GM19468 (cell line): ENCODE data around the gene CNTNAP2.
"Not testable (repeated sequence)": the region's sequence is repeated elsewhere in the genome, so short reads cannot be mapped to it uniquely, and the experiment has no call there.

Experiments
- ATAC-seq: cut with Tn5 transposase; IDR thresholded peaks from one replicate; pipeline ENCODE4 v1.9.1; 2021; ENCODE audit warnings: mild to moderate bottlenecking, moderate library complexity, moderate number of reproducible peaks; ENCODE audit not compliant: unreplicated experiment; ENCODE audit errors: extremely low read depth

The CNTNAP2 gene

DNA sequence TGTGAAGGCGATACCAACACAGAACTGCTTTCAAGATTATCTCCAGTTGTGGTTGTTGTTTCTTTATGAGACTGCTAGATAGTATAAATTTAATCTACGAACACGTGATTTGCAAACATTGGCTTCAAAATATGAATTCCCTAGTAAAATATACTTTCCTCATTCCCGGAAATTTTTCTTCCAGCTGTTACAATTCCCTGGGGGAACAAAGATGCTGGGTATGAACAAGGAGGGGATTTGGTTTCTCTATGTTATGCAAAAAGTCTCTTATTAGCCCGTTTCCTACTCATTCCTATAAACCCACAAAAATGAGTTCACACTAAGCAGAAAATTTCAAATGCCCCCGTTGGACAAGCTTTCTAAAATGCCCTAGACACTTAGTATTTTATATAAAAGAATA, 928.3 kb downstream of the CNTNAP2 start:
- ATAC-seq: no peak

DNA sequence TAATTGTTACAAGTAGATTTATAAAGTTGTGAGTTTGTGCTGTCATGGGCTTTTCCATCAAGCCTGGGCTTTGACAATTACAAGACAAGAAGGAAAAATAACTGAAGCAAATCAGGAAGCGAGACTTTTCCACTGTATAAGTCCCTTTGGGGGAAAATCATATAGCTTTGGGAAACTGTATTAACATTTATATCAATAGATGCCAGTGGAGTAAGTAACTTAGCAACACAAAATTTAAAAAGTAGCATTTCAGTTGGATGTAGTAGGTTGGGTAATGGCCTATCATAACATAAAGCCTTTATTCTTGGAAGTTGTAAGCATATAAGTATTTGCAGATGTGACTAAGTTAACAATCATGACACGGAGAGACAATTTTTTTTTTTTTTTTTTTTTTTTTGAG, 931.1 kb downstream of the CNTNAP2 start:
- ATAC-seq: no peak

DNA sequence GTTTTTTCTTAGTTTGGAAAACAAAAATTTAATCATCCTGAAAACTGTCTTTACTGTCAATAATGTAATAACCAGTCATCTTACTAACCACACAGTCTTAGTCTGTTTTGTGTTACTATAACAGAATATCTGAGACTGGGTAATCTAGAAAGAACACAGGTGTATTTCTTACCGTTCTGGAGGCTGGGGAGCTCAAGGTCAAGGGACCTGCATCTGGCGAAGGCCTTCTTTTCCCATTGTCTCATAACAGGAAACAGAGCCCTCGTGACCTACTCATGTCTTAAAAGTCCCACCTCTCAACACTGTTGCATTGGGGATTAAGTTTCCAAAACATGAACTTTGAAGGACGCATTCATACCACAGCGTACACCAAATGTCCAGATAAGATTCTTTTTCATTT, 932.3 kb downstream of the CNTNAP2 start:
- no peak for ATAC-seq

DNA sequence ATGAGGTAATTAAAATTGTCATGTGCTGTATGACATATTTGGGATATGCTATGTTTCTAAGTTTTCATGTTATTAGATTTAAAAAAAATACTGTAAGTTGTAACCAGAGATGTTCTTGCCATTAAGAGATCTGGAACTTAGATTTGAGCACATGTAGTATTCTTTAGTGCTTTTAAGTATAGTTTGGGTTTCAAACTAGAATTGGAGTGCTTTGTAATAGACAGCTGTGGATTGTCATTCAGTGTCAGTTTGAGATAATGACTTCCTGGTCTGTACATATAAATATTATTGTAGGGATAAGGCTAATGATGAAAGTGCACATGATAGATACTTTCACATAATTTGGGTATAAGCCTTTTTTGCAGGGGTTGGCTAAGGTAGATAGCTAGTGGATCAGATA, 936.2 kb downstream of the CNTNAP2 start:
- ATAC-seq: no peak

DNA sequence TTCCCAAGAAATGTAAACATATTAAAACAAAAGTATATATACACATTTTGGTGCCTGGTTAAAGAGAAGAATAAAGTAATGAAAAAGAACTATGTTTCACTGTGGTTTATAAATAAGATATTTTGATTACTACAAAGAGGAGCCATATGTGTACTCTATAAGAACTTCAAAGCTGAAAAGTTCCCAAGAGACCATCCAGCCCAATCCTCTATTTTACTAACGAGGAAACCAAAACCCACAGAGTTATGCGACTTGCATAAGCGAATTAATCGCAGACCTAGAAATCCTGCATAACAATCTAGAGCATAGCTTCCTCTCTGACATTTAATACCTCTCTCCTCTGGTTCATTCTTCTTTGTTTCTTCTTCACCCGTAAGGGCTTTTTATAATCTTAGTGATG, 937.1 kb downstream of the CNTNAP2 start:
- no peak for ATAC-seq

DNA sequence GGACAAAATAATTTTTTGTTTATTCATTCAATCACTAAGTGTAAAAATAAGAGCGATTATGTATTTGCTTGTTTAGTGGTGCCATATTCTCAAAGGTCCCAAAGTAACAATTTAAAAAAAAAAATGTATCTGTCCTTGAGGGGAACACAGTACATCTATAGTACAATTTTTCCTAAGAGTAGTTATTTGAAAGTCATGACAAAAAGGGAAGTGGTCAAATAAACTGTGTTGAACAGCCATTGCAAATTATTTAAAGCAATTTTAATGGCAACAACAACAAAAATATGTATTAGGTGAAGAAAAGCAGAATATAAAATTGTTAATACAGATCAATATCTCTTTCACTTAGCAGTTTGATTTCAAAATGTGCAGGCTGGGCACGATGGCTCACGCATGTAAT, 943.5 kb downstream of the CNTNAP2 start:
- no peak for ATAC-seq

DNA sequence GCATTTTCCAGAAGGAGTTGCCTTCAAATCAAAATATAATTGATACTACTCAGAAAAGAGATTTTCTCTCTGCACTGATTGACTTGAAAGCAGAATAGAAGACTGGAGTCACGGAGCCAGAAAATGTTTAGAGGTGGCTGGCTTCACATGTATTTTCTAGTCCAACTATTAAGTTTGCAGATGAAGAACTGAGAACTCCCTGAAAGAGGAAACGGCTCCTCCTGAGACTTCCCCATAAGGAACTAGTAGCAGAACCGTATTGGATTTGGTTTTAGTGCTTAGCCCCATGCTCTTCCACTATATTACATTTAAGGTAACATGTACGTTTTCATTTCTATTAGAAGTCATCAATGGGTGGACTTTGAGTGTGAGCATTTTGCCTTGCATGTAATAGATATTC, 946.3 kb downstream of the CNTNAP2 start:
- no peak for ATAC-seq

DNA sequence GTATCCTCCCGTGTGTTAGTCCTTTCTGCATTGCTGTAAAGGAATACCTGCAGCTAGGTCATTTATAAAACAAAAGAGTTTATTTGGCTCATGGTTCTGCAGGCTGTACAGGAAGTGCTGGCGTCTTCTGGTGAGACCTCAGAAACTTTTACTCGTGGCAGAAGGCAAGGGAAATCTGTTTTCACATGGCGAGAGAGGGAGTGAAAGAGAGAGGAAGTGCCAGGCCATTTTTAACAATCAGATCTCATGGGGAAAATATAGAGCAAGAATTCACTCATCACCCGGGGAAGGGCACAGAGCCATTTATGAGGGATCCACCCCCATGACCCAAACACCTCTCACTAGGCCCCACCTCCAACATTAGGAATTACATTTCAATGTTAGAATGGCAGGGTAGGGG, 952.2 kb downstream of the CNTNAP2 start:
- no peak for ATAC-seq

DNA sequence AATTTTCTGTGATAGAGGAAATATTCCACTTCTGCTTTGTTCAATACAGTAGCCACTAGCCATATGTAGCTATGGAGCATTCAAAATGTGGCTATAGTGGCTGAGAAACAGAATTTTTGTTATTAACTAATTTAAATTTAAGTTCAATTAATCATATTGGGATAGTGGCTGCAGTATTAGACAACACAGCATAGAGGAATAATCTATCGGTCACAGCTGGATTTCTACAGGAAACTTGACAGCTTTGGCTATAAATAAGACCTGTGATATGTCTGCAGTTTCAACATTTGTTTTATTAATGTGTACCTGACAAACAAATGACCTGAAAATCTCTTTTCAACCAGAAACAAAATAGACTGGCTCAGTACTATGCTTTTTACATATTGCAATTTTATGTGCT, 953.2 kb downstream of the CNTNAP2 start:
- no peak for ATAC-seq

DNA sequence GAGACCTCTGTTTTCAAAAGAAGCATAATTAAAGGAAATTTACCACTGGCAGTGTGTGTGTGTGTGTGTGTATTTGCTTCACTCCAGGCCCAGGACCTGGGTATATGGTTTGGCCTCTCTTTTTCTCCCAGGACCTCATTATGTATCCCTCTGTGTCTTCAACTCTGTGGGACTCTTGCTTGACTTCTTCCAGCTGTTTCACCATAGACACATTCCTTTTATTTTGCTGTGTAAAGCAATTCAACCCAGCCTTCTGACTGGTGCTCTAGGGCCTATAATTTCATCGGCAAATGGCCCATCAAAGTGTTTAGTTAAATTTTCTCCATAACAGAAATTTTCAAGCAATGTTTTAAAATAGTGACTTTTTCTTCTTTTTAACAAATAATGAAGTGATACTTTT, 954.3 kb downstream of the CNTNAP2 start:
- no peak for ATAC-seq

DNA sequence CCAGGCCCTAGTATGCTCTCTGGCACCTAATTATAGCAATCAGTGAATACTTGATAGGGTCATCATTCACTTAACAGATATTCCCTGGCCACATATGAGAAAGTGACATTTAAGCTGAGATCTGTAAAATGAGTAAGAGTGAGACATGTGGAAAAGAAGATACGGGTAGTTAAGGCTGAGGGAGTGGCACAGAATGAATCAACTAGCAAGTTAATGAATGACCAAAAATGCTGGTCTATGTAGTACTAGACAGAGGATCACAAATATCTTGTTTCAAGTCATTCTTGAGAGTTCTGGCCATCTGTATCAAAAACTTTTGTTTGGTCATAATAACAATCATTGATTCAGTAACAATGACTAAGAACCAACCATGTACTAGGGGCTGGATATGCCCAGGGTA, 954.9 kb downstream of the CNTNAP2 start:
- ATAC-seq: no peak

DNA sequence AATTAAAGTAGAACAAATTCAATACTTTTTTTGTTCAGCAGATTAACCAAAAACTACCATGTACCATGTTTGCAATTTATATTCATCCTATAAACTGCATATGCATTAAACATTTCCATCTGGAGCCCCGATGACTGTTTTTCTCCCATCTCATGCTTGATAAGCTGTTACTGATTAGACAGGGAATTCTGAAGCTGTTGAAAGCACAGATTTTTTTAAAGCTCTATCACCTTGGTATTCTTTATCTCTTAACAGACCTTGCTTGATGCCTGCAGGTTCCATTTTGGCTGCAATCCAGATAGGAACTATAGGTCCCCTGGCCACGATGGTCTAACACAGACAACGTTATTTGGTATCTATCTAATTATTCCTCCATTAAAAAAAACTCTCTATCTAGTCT, 961.7 kb downstream of the CNTNAP2 start:
- no peak for ATAC-seq

DNA sequence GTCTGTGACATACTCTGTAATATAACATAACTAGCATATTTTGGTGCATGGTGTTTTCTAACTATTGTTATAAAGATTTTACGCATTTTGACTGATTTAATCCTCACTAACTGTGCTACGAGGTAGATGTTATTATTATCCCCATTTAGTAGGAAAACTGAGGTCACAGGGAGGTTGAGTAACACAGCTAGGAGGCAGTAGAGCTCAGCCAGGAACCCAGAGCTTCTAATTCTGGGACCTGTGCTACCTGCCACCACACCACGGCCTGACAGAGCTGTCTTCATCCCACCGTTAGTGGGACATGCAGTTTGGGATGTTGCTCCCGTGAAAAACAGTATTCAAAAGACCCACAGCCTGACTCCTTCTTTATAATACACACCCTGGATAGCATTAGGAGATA, 962.5 kb downstream of the CNTNAP2 start:
- no peak for ATAC-seq

DNA sequence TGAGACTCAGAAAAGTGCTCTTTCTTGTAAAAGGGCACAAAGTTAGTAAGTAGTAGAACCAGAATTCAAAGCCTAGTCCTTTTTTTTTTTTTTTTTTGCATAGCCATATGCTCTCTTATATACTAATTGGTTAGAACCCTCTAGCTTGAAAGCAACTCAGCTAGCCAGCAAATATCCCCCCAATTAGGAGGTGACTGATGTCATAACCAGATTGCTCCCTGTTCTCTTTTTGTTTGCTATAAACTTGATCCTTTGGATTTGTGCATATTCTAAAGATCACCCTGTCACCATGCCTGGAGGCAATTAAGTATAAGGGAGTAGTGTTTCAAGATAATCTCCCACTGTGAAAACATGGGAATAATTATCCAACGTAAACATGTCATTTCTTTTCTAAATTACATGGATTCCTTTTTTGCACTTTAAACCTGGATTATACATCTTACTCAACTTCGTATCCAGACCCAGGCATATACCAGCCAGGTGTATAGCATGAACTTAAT, 963.4 kb downstream of the CNTNAP2 start:
- ATAC-seq: no peak

DNA sequence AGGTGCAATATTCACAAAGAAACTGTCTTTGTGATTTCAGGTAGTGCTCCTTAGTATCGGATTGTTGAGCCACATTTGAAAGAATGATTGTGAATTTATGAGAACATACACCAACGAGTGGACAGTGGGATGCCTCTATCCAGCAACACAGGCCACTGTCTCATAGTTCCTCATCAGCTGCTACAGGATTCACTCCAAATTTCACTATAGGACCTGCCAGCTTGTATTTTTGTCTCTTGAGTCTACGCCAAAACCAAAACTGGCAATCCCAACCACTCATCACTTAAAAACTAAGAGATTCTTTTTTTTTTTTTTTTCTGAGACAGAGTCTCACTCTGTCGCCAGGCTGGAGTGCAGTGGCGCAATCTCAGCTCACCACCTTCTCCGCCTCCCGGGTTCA, 964.5 kb downstream of the CNTNAP2 start:
- no peak for ATAC-seq

DNA sequence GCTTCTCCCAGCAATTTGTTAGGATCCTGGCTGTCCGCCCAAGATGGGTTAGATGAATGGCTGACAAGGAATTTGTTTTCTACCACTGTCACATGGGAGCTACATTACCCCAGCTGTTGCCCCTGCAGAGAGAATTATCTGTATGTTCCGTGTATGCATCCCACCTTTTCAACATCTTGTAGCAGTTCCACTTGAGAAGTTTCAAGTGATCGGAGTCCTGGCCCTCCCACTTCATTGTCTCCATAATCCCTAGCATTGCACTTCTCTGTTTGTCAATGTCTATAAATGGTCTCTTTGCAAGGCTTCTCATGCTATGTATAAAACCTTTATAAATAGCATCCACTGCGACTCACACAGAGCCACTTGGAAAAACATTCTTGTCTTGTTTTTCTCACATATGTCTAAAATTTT, 972.5 kb downstream of the CNTNAP2 start:
- ATAC-seq: no peak

DNA sequence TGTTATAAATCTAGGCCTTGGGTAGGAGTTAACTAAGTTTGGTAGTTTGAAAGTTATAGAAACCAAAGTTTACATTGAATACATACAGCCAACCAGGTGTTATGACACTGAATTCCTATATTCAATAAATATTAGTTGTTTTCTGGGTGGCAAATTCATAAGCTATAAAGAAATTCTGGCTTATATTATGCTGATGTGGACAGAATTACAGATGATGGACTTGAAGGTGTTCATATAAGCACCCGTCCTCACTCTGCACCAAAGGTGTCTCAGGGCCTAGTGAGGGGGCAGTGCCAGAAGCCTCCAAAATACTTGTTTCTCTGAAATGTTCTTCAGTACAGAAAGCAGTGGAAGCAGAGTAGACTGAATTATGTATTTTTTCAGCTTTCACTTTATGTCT, 973.0 kb downstream of the CNTNAP2 start:
- no peak for ATAC-seq

DNA sequence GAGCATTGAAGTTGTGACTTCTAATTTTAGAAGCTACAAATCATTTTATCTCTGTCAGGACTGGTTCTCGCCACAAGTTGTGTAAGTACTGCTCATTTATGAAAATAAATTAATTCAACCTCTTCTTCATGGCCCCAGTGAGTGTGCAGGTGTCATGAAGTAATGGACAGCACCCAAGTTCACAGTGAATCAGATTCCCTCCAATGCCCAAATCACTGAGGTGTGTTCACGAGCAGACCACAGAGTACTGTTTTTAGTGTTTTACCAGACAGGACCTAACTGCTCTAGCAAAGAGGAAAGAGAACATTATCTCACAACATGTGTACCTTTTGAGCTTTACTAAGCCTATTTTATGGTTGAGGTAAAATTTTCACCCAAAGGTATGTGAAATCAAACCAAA, 980.0 kb downstream of the CNTNAP2 start:
- no peak for ATAC-seq

DNA sequence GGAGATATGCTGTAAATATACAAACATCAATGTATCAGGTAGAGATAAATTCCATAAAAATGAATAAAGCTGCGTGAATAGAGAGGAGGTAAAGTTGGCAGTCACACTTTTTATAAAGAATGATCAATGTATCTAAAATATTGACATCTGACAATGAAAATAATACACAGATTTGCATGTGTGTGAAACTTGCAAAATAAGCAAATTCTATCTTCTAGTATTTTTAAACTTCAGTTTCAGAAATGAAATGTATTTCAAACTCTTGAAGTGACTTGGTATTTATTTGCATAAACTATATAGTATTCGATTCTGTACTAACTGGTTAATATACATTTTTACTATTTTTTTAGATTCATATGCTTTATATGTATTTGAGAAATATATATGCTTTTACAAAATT, 986.6 kb downstream of the CNTNAP2 start:
- ATAC-seq: no peak

DNA sequence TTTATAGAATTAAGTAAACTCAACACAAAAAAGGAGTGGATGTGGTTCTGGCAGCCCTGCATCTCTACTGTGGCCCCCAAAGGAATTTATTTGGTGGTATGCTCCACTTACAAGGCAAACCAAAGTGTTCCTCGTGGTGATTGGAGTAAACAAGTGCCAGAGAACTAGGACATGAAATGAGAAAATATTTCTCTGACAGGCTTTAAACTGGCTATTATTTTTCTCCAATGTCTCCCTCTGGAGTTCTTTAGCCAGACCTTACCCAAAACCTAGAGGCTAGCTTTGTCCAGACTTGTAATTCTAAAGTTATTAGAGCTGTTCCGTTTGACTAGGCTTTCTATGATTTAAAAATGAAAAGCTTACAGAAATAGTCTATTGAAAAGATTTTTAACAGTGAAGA, 990.1 kb downstream of the CNTNAP2 start:
- ATAC-seq: no peak

DNA sequence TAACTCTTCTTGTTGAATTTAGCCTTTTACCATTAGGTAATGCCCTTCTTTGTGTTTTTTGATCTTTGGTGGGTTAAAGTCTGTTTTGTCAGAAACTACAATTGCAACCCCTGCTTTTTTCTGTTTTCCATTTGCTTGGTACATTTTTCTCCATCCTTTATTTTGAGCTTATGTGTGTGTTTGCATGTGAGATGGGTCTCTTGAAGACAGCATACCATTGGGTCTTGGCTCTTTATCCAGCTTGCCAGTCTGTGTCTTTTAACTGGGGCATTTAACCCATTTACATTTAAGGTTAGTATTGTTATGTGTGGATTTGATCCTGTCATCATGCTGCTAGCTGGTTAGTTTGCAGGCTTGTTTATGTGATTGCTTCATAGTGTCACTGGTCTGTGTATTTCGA, 997.9 kb downstream of the CNTNAP2 start:
- not testable (repeated sequence) for ATAC-seq

DNA sequence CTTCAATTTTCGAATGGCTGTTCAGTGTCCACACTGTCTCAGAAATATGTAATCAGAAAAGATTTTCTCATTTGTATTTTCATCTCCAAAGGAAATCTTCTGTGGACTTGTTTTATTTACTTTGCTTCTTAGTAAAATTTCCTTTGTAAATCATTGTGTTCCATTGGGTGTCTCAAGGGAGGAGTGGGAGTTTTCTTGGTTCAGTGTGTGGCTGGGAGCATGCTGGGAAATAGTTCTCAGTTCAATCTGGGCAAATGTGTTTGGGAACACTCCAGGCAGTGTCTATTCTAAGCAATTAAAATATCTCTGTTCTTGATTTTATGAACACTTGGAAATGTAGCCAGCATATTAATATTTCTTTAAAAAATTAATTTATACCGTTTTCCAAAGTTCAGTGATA, 1019.8 kb downstream of the CNTNAP2 start:
- ATAC-seq: no peak

DNA sequence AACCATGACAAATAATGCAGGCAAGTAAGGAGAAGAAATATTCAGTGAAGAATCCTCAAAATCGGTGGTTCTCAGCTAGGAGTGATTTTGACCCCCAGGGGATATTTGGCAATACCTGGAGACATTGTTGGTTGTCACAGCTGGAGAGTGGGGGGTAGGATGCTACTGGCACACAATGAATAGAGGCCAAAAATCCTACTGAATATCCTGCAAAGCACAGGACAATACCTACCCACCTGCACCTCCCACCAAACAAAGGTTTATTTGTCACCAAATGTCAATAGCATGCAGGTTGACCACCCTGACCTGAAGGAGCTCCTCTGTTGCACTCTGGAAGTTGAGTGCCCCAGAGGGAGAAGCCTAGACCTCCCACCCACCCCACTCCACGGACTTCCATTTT, 1028.6 kb downstream of the CNTNAP2 start:
- no peak for ATAC-seq
